Measurements from ENCODE around the gene C1orf210. TPM values are rescaled to one million over a fixed set of nuclear protein-coding genes. Genes with fewer than 3 reads are reported as not detected.

C1orf210 gene
- total and polyA plus RNA-seq, 2 of the 13 experiments (the other 11 are each of a cell fraction or from before 2014, with no cell fraction given) = 0.49 to 5.1 TPM

GRCh38 chr1:43233631-43234030 lies 51.8 kb downstream of the C1orf210 start:
- H3K27ac ChIP-seq (ENCODE audit: extremely low read length, insufficient read depth, low read length) = no peak overlapping the region
- peaks cover 5% of the 10 kb centered on the region; the same call in 1 of the 2 replicates for H3K4me1 ChIP-seq (ENCODE audit: insufficient read depth, low read length)
- no peak for FAIRE-seq
- in situ Hi-C loops (cut with HindIII; ENCODE audit: extremely low pct_ligation_motif_present, low pct_unique_long_range_greater_than_20kb) (no loop called here), intact Hi-C loops (cut with micrococcal nuclease; ENCODE audit: unreplicated experiment) (no loop called here)
- POLR2A ChIA-PET = no interaction called here
- ATAC-seq = no peak
- no peaks in the 10 kb centered on the region for H3K9me3 ChIP-seq (ENCODE audit: low read length)
- H3K79me2 ChIP-seq (ENCODE audit: insufficient read depth, low read length) = no peaks in the 10 kb centered on the region
- 39% methylated on average over 5 of the region's 5 CpGs for WGBS (ENCODE audit: low lambda C conversion rate)
- H3K36me3 ChIP-seq (replicated peaks in 1 of 2; ENCODE audit: control insufficient read depth in 1 of 2, insufficient read depth in 2 of 2, low read length in 2 of 2) = no peaks in the 10 kb centered on the region
- H3K4me3 ChIP-seq (replicated peaks in 1 of 3; ENCODE audit: insufficient read depth in 1 of 3, low read depth in 2 of 3, low read length in 3 of 3) = no peak overlapping the region
- CTCF ChIA-PET (ENCODE audit: low intra/inter-chr PET ratio, low total read pairs) = no interaction called here
- H3K27me3 ChIP-seq (ENCODE audit: control insufficient read depth in 1 of 2, insufficient read depth in 2 of 2, low read length in 2 of 2) = peaks cover 0 to 52% of the 10 kb centered on the region in 2 experiments; a peak in 4 of 5 replicates
- no TSS peak for BruUV-seq (replicated peaks)
- no peak overlapping the region for H3K4me2 ChIP-seq (ENCODE audit: low read depth, low read length)
- DNase-seq (ENCODE audit: low spot score) = no peak
- TF ChIP-seq, protein P1, sequence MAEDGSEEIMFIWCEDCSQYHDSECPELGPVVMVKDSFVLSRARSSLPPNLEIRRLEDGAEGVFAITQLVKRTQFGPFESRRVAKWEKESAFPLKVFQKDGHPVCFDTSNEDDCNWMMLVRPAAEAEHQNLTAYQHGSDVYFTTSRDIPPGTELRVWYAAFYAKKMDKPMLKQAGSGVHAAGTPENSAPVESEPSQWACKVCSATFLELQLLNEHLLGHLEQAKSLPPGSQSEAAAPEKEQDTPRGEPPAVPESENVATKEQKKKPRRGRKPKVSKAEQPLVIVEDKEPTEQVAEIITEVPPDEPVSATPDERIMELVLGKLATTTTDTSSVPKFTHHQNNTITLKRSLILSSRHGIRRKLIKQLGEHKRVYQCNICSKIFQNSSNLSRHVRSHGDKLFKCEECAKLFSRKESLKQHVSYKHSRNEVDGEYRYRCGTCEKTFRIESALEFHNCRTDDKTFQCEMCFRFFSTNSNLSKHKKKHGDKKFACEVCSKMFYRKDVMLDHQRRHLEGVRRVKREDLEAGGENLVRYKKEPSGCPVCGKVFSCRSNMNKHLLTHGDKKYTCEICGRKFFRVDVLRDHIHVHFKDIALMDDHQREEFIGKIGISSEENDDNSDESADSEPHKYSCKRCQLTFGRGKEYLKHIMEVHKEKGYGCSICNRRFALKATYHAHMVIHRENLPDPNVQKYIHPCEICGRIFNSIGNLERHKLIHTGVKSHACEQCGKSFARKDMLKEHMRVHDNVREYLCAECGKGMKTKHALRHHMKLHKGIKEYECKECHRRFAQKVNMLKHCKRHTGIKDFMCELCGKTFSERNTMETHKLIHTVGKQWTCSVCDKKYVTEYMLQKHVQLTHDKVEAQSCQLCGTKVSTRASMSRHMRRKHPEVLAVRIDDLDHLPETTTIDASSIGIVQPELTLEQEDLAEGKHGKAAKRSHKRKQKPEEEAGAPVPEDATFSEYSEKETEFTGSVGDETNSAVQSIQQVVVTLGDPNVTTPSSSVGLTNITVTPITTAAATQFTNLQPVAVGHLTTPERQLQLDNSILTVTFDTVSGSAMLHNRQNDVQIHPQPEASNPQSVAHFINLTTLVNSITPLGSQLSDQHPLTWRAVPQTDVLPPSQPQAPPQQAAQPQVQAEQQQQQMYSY (CRISPR knock-in tag; IDR thresholded peaks at IDR 0.05) = no peak
- TF ChIP-seq NFE2L1 (CRISPR knock-in tag; IDR thresholded peaks at IDR 0.05; ENCODE audit: borderline replicate concordance) (no peak), ZNF780A (CRISPR knock-in tag; IDR thresholded peaks at IDR 0.05) (no peak), SATB2 (CRISPR knock-in tag; IDR thresholded peaks at IDR 0.05) (no peak), ZNF430 (CRISPR knock-in tag; IDR thresholded peaks at IDR 0.05) (no peak), ATAD3A (CRISPR knock-in tag; IDR thresholded peaks at IDR 0.05) (no peak)
- H3K9ac ChIP-seq (ENCODE audit: insufficient read depth, low read depth, low read length) = no peak overlapping the region
- no peaks in the 10 kb centered on the region for H4K20me1 ChIP-seq (ENCODE audit: insufficient read depth, low read length)
- H2AFZ ChIP-seq (ENCODE audit: low read length) = no peak overlapping the region
